IMR-90 (cell line): ENCODE results near the gene KNCN. TPM values are rescaled to one million over a fixed set of nuclear protein-coding genes. Genes with fewer than 3 reads are reported as not detected.

Experiments
- ATAC-seq: fragments of 200-7000 bp; cut with Tn5 transposase; 2 replicates; pipeline ENCODE4 v1.9.1; 2020; ENCODE audit warnings: low read depth, mild to moderate bottlenecking, moderate library complexity
- BruUV-seq: library from RNA; stranded (reverse); fragments of 400-500 nt; replicated peaks from 2 replicates; lab custom pipeline; 2021; lab: Mats Ljungman, UMichigan
- CTCF ChIA-PET: fragments of 300-600 bp; formaldehyde crosslinking; extraction: SDS; loops from one replicate; lab custom pipeline; 2021; ENCODE audit warnings: antibody characterized with exemption; lab: Yijun Ruan, JAX
- POLR2A ChIA-PET: fragments of 300-600 bp; sonication (Branson Sonifier 250); formaldehyde crosslinking; loops from one replicate; lab custom pipeline; 2022; ENCODE audit warnings: antibody characterized with exemption; ENCODE audit not compliant: unreplicated experiment; lab: Charles Lee
- DNase-seq: peaks from one replicate; pipeline ENCODE4 v3.0.0; 2013
- H2AFZ ChIP-seq: replicated peaks from 2 replicates; pipeline ENCODE3; 2013; ENCODE audit warnings: low read length, mild to moderate bottlenecking; ENCODE audit not compliant: poor library complexity
- H2AK5ac ChIP-seq: 2 replicates; pipeline ENCODE4 v1.6.1; 2013; ENCODE audit warnings: low read depth, low read length, inconsistent platforms
- H2AK9ac ChIP-seq: replicated peaks from 2 replicates; pipeline ENCODE3; 2013; ENCODE audit warnings: mild to moderate bottlenecking, low read depth, low read length, moderate library complexity; ENCODE audit not compliant: poor library complexity
- H2BK120ac ChIP-seq: 2 replicates; pipeline ENCODE4 v1.6.1; 2013; ENCODE audit warnings: low read depth, low read length, inconsistent platforms
- H2BK15ac ChIP-seq: 3 replicates; pipeline ENCODE4 v1.6.1; 2013; ENCODE audit warnings: low read depth, low read length, inconsistent platforms
- H2BK20ac ChIP-seq: 2 replicates; pipeline ENCODE4 v1.6.1; 2013; ENCODE audit warnings: low read depth, mild to moderate bottlenecking, inconsistent platforms, low read length, moderate library complexity
- H2BK5ac ChIP-seq: 2 replicates; pipeline ENCODE4 v1.6.1; 2013; ENCODE audit warnings: mild to moderate bottlenecking, low read depth, low read length, inconsistent platforms; ENCODE audit not compliant: poor library complexity, severe bottlenecking
- H3K14ac ChIP-seq: replicated peaks from 2 replicates; pipeline ENCODE4 v1.6.1; 2013; ENCODE audit warnings: low read depth, low read length, inconsistent platforms
- H3K18ac ChIP-seq: 2 replicates; pipeline ENCODE4 v1.6.1; 2013; ENCODE audit warnings: low read depth, low read length, control low read depth
- H3K23ac ChIP-seq: 2 replicates; pipeline ENCODE4 v1.6.1; 2013; ENCODE audit warnings: low read depth, low read length, inconsistent platforms
- H3K27ac ChIP-seq: 2 replicates; pipeline ENCODE4 v1.5.1; 2013; ENCODE audit warnings: mild to moderate bottlenecking, control low read depth, low read length; ENCODE audit not compliant: insufficient read depth
- H3K27me3 ChIP-seq: 2 replicates; pipeline ENCODE4 v1.6.1; 2013; ENCODE audit warnings: low read length; ENCODE audit not compliant: control insufficient read depth, insufficient read depth
- H3K36me3 ChIP-seq: 2 replicates; pipeline ENCODE4 v1.6.1; 2013; ENCODE audit warnings: low read length, mixed read lengths; ENCODE audit not compliant: control insufficient read depth, insufficient read depth
- H3K4ac ChIP-seq: 2 replicates; pipeline ENCODE4 v1.6.1; 2013; ENCODE audit warnings: low read depth, low read length, inconsistent platforms
- H3K4me1 ChIP-seq: 2 replicates; pipeline ENCODE4 v1.6.1; 2013; ENCODE audit warnings: low read length, mixed read lengths; ENCODE audit not compliant: control insufficient read depth, insufficient read depth
- H3K4me2 ChIP-seq: 2 replicates; pipeline ENCODE4 v1.6.1; 2013; ENCODE audit warnings: low read depth, mild to moderate bottlenecking, control low read depth, low read length, moderate library complexity
- H3K4me3 ChIP-seq: 2 replicates; pipeline ENCODE4 v1.5.1; 2013; ENCODE audit warnings: low read depth, mild to moderate bottlenecking, control low read depth, low read length, moderate library complexity; ENCODE audit not compliant: insufficient read depth
- H3K56ac ChIP-seq: 2 replicates; pipeline ENCODE4 v1.6.1; 2013; ENCODE audit warnings: low read length, inconsistent platforms; ENCODE audit not compliant: insufficient read depth; ENCODE audit errors: extremely low read depth
- H3K79me1 ChIP-seq, 2 experiments: 2 replicates each; pipeline ENCODE4 v1.6.1; 2013; ENCODE audit warnings: low read length in 2 of 2, inconsistent platforms in 1 of 2, low read depth in 1 of 2
- H3K9ac ChIP-seq: 2 replicates; pipeline ENCODE4 v1.6.1; 2013; ENCODE audit warnings: low read depth, low read length, control low read depth
- H3K9me1 ChIP-seq: 2 replicates; pipeline ENCODE4 v1.6.1; 2013; ENCODE audit warnings: low read length, inconsistent platforms; ENCODE audit not compliant: insufficient read depth
- H3K9me3 ChIP-seq: 2 replicates; pipeline ENCODE4 v1.6.1; 2013; ENCODE audit warnings: low read length; ENCODE audit not compliant: control insufficient read depth, insufficient read depth
- H4K20me1 ChIP-seq: 2 replicates; pipeline ENCODE4 v1.6.1; 2013; ENCODE audit warnings: low read length, inconsistent platforms; ENCODE audit not compliant: insufficient read depth
- H4K5ac ChIP-seq: 2 replicates; pipeline ENCODE4 v1.6.1; 2013; ENCODE audit warnings: mild to moderate bottlenecking, low read depth, low read length, control low read depth
- H4K8ac ChIP-seq, 2 experiments: 2 replicates each; pipeline ENCODE4 v1.6.1; 2013; ENCODE audit warnings: low read depth in 2 of 2, low read length in 2 of 2, control low read depth in 1 of 2, inconsistent platforms in 1 of 2
- H4K91ac ChIP-seq: 2 replicates; pipeline ENCODE4 v1.6.1; 2013; ENCODE audit warnings: low read depth, low read length, inconsistent platforms; ENCODE audit not compliant: insufficient read depth
- FOS ChIP-seq: fragments of 150-350 bp; IDR thresholded peaks from 2 replicates; pipeline ENCODE4 v1.6.1; 2016; ENCODE audit warnings: low read depth, low read length
- NFE2L2 ChIP-seq: fragments of 150-350 bp; IDR thresholded peaks from 2 replicates; pipeline ENCODE4 v1.6.1; 2016; ENCODE audit warnings: low read depth, mild to moderate bottlenecking, low read length
- SMC3 ChIP-seq: fragments of 150-350 bp; IDR thresholded peaks from 2 replicates; pipeline ENCODE4 v1.6.1; 2016; ENCODE audit warnings: low read depth, mild to moderate bottlenecking, antibody characterized with exemption, low read length, moderate library complexity
- USF2 ChIP-seq: fragments of 150-350 bp; IDR thresholded peaks from 2 replicates; pipeline ENCODE4 v1.6.1; 2017; ENCODE audit warnings: mild to moderate bottlenecking, antibody characterized with exemption, low read length, low read depth
- WGBS, 2 experiments: methylation state at CpG; one replicate each; pipeline versions ENCODE4 v1.1.5 to v1.1.7; 2013; ENCODE audit warnings: missing lambda C conversion rate in 2 of 2; ENCODE audit not compliant: insufficient read length in 1 of 2; ENCODE audit errors: extremely low coverage in 2 of 2; 5-methylcytosine and 5-hydroxymethylcytosine counted together
- dilution Hi-C: fragments of 300-500 bp; cut with HindIII; formaldehyde crosslinking; loops from one replicate; pipeline ENCODE4 v1.14.3; 2018; ENCODE audit warnings: low sequenced_read_pairs; ENCODE audit not compliant: unreplicated experiment
- in situ Hi-C: fragments of 300-500 bp; cut with MboI; formaldehyde crosslinking; loops from 3 replicates; pipeline ENCODE4 v1.14.3; 2019; ENCODE audit warnings: low sequenced_read_pairs, inconsistent platforms, mixed read lengths
- intact Hi-C: fragments of 100-400 bp; cut with micrococcal nuclease; formaldehyde crosslinking; loops from 2 replicates; pipeline ENCODE4 v1.10.0; 2022
- polyA plus RNA-seq, 3 experiments: library from polyadenylated mRNA; depleted of rRNA; stranded (reverse); fragments of >200 nt; gene quantifications; 2 replicates each; pipeline ENCODE4 v1.2.3, GENCODE V29; 2012; ENCODE audit warnings: low replicate concordance in 1 of 3
- total RNA-seq: library from RNA; depleted of rRNA; stranded (reverse); fragments of >200 nt; gene quantifications from 2 replicates; pipeline ENCODE4 v1.2.3, GENCODE V29; 2012

The KNCN gene
- total and polyA plus RNA-seq, 2 of the 4 experiments (the other 2 are of a cell fraction): not detected

GRCh38 chr1:46530311-46530710 is 21.1 kb downstream of the KNCN start:
- POLR2A ChIA-PET: no interaction called here
- H3K27me3 ChIP-seq: peaks cover 68% of the 10 kb centered on the region
- no peak overlapping the region for H3K23ac ChIP-seq
- no peak overlapping the region for H3K18ac ChIP-seq
- no peak overlapping the region for H3K9ac ChIP-seq
- DNase-seq (no peak), ATAC-seq (no peak)
- no peak overlapping the region for H2BK15ac ChIP-seq
- no peak overlapping the region for H4K8ac ChIP-seq
- H2AK9ac ChIP-seq: no peak overlapping the region
- dilution Hi-C loops (no loop called here), in situ Hi-C loops (no loop called here), intact Hi-C loops (loop anchor here (10.0 kb wide), 1 partner anchor 644 kb away; no protein-coding TSS in a partner anchor)
- CTCF ChIA-PET: interaction anchor here (0.6 kb wide), 1 partner anchor 84 kb away, joined by 4 read pairs; no protein-coding TSS in a partner anchor
- H3K36me3 ChIP-seq: no peaks in the 10 kb centered on the region
- H3K4me1 ChIP-seq: no peaks in the 10 kb centered on the region
- H3K27ac ChIP-seq: no peak overlapping the region
- H3K14ac ChIP-seq: no peak overlapping the region
- no peaks in the 10 kb centered on the region for H3K79me1 ChIP-seq
- no peak for TF ChIP-seq FOS
- no peak for TF ChIP-seq USF2
- TF ChIP-seq NFE2L2: no peak
- no peak for TF ChIP-seq SMC3
- no TSS peak for BruUV-seq
- H2BK20ac ChIP-seq: no peak overlapping the region
- no peak overlapping the region for H2AFZ ChIP-seq
- H4K5ac ChIP-seq: no peak overlapping the region
- H2BK120ac ChIP-seq: no peak overlapping the region
- no peak overlapping the region for H2AK5ac ChIP-seq
- H3K56ac ChIP-seq: no peak overlapping the region
- H4K91ac ChIP-seq: no peak overlapping the region
- no peak overlapping the region for H2BK5ac ChIP-seq
- no CpG with 5 or more reads among the region's 3 CpGs for WGBS, 2 experiments
- no peak overlapping the region for H3K4me3 ChIP-seq
- H4K20me1 ChIP-seq: no peaks in the 10 kb centered on the region
- H3K9me3 ChIP-seq: no peaks in the 10 kb centered on the region
- no peak overlapping the region for H3K4ac ChIP-seq
- H3K4me2 ChIP-seq: no peak overlapping the region
- H3K9me1 ChIP-seq: no peaks in the 10 kb centered on the region
